IPS DF 4.7 (cell line): ENCODE measurements around the gene KIZ.
"Not testable (repeated sequence)": the region's sequence is repeated elsewhere in the genome, so short reads cannot be mapped to it uniquely, and the experiment has no call there.

Experiments
- DNase-seq: peaks from one replicate; pipeline ENCODE4 v3.0.0-alpha.2; 2013; ENCODE audit warnings: low spot score; ENCODE audit errors: extremely low read depth

KIZ gene

GRCh38 chr20:21136015-21136732, 10.3 kb downstream of the KIZ start:
- no peak for DNase-seq

GRCh38 chr20:21137078-21137477, 11.2 kb downstream of the KIZ start:
- no peak for DNase-seq

- no peak for DNase-seq
These were observed 14.1 kb downstream of the KIZ start for GRCh38 chr20:21139881-21140566.

- no peak for DNase-seq
These were observed 15.9 kb downstream of the KIZ start for GRCh38 chr20:21141825-21142224.

GRCh38 chr20:21143194-21143890, 17.5 kb downstream of the KIZ start:
- no peak for DNase-seq

GRCh38 chr20:21145424-21145823, 19.5 kb downstream of the KIZ start:
- no peak for DNase-seq

GRCh38 chr20:21146215-21146614, 20.3 kb downstream of the KIZ start:
- no peak for DNase-seq

- no peak for DNase-seq
These were observed 21.7 kb downstream of the KIZ start for GRCh38 chr20:21147593-21147992.

- DNase-seq = no peak
These were observed 23.5 kb downstream of the KIZ start for GRCh38 chr20:21149344-21149743.

GRCh38 chr20:21151791-21152190, 25.9 kb downstream of the KIZ start:
- no peak for DNase-seq

- no peak for DNase-seq
These were observed 28.8 kb downstream of the KIZ start for GRCh38 chr20:21154692-21155091.

GRCh38 chr20:21155268-21155667, 29.4 kb downstream of the KIZ start:
- DNase-seq = no peak

- DNase-seq = no peak
These were observed 30.4 kb downstream of the KIZ start for GRCh38 chr20:21156266-21156665.

- no peak for DNase-seq
These were observed 31.1 kb downstream of the KIZ start for GRCh38 chr20:21157006-21157405.

GRCh38 chr20:21159658-21160380, 33.9 kb downstream of the KIZ start:
- no peak for DNase-seq

- DNase-seq = no peak
These were observed 36.0 kb downstream of the KIZ start for GRCh38 chr20:21161926-21162325.

- no peak for DNase-seq
These were observed 36.7 kb downstream of the KIZ start for GRCh38 chr20:21162631-21163030.

- no peak for DNase-seq
These were observed 40.9 kb downstream of the KIZ start for GRCh38 chr20:21166801-21167200.

- DNase-seq = no peak
These were observed 41.4 kb downstream of the KIZ start for GRCh38 chr20:21167261-21167660.

- DNase-seq = not testable (repeated sequence)
These were observed 42.2 kb downstream of the KIZ start for GRCh38 chr20:21168061-21168460.

- DNase-seq = no peak
These were observed 46.7 kb downstream of the KIZ start for GRCh38 chr20:21172626-21173025.

GRCh38 chr20:21173485-21173884, 47.6 kb downstream of the KIZ start:
- DNase-seq = no peak
